Activated gamma-delta T cell treated with anti-CD3 and anti-CD28 coated beads, Interleukin-2, amount 50 U/mL, for 16 hours (primary cell): ENCODE results near the gene TBC1D3K.
"Not testable (repeated sequence)": the region's sequence is repeated elsewhere in the genome, so short reads cannot be mapped to it uniquely, and the experiment has no call there.

Experiments used
- DNase-seq: peaks from one replicate; pipeline ENCODE4 v3.0.0-alpha.2; 2020; ENCODE audit warnings: low read depth

The TBC1D3K gene

DNA sequence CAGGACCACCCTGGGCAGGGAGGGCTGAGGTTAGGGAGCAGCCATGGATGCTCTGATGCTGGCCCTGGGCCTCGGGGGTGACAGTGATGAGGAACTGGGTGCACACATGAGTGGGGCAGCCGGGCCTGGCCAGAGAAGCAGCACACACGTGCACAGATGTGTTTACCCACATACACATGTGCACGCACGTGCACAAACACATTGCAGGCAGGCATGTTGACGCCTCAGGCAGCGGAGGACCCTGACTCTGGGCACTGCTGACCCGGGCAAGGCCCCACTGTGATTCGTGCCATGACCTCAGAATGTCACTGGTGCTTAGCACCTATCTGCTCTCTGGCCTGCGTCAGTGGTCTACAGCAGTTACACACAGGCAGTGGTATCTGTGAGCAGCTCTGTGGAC lies at the start of gene TBC1D3K:
TBC1D3K (plus strand) TSS at position 301 of the 400 bp plus-strand sequence. CDS start 1,585 bp downstream, outside the sequence.
- not testable (repeated sequence) for DNase-seq

DNA sequence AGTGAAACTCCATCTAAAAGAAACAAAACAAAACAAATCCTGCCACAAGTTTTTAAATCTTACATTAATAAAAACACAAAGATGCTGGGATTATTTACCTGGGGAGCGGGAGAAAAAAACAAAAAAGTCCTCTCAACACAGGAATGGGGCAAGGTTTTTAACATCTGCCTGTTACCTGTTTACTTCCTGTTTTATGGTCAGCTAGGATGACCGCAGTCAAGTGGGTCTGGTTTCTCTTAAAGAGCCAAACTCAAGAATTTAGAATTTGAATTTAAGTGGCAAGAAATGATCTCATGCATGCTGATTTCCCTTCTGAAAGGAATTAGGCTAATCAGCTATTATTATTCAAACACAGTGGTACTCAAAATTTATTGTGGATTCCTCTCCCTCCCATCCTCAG lies 39.7 kb upstream of the TBC1D3K start:
- no peak for DNase-seq

GRCh38 chr17:37885136-37885535 lies 39.1 kb upstream of the TBC1D3K start:
- no peak for DNase-seq

DNA sequence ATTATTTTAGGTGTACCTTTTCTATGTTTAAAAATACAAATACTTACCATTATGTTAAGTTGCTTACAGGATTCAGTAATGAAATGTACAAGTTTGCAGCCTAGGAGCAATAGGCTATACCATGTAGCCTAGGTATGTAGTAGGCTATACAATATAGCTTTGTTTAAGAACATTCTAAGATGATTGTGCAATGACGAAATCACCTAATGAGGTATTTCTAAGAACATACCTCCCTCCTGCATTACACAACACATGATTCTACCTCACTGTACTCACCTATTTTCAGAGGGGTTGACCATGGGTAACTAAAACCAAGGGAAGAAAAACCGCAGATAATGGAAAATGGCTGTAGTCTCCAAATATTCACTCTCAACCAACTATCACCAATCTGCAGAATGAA lies 35.3 kb upstream of the TBC1D3K start:
- DNase-seq: no peak

DNA sequence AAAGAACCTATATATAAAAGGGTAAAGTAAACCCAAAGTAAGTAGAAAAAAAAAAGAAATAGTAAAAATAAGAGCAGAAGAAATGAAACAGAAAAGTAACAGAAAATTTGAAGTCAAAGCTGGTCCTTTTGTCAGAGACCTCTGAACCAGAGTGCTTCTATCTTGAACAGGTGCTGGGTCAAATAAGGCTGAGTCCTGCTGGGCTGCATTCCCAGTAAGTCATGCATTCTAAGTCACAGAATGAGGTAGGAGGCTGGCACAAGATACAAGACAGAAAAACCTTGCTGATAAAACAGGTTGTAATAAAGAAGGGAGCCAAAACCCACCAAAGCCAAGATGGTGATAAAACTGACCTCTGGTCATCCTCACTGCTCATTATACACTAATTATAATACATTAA lies 27.3 kb upstream of the TBC1D3K start:
- not testable (repeated sequence) for DNase-seq
